Calu3 (cell line): Measurements from ENCODE around the gene MYL12B. TPM values are rescaled to one million over a fixed set of nuclear protein-coding genes. Genes with fewer than 3 reads are reported as not detected.
A peak's percentile ranks its signal among the peaks of the same experiment; 100 is the strongest.

Experiments used
- BruUV-seq: library from RNA; stranded (reverse); fragments of 400-500 nt; replicated peaks from 2 replicates; lab custom pipeline; 2021; lab: Mats Ljungman, UMichigan
- CTCF ChIA-PET: fragments of 300-600 bp; sonication (Branson Sonifier 250); formaldehyde crosslinking; loops from one replicate; lab custom pipeline; 2022; ENCODE audit warnings: antibody characterized with exemption; lab: Charles Lee
- DNase-seq: peaks from one replicate; pipeline ENCODE4 v3.0.0; 2022
- H3K27ac Mint-ChIP-seq: one replicate; pipeline ENCODE4 v1.8.0; 2022; ENCODE audit warnings: mixed read lengths; ENCODE audit not compliant: unreplicated experiment
- H3K27me3 Mint-ChIP-seq: one replicate; pipeline ENCODE4 v1.8.0; 2022; ENCODE audit warnings: mixed read lengths; ENCODE audit not compliant: unreplicated experiment
- H3K36me3 Mint-ChIP-seq: one replicate; pipeline ENCODE4 v1.8.0; 2022; ENCODE audit warnings: mild to moderate bottlenecking, moderate library complexity, mixed read lengths; ENCODE audit not compliant: insufficient read depth, unreplicated experiment
- H3K4me1 Mint-ChIP-seq: one replicate; pipeline ENCODE4 v1.8.0; 2022; ENCODE audit warnings: mild to moderate bottlenecking, low read depth, mixed read lengths; ENCODE audit not compliant: unreplicated experiment
- H3K4me3 Mint-ChIP-seq: one replicate; pipeline ENCODE4 v1.8.0; 2022; ENCODE audit warnings: mild to moderate bottlenecking, low read depth, moderate library complexity, mixed read lengths; ENCODE audit not compliant: unreplicated experiment
- H3K9me3 Mint-ChIP-seq: one replicate; pipeline ENCODE4 v1.8.0; 2022; ENCODE audit warnings: low read depth, mixed read lengths; ENCODE audit not compliant: unreplicated experiment
- intact Hi-C: fragments of 100-400 bp; cut with micrococcal nuclease; formaldehyde crosslinking; loops from one replicate; pipeline ENCODE4 v1.10.0; 2022; ENCODE audit not compliant: unreplicated experiment
- total RNA-seq: library from RNA; stranded (reverse); gene quantifications from 2 replicates; pipeline ENCODE4 v1.2.3, GENCODE V29; 2022
- TF ChIP-seq, protein P1 (sequence below): fragments of 200-600 bp; IDR thresholded peaks from one replicate; pipeline ENCODE4 v1.8.0; 2022; ENCODE audit warnings: antibody characterized with exemption; ENCODE audit not compliant: unreplicated experiment

Gene MYL12B
- total RNA-seq, 1 experiment from 2014 or later = 523 TPM

DNA sequence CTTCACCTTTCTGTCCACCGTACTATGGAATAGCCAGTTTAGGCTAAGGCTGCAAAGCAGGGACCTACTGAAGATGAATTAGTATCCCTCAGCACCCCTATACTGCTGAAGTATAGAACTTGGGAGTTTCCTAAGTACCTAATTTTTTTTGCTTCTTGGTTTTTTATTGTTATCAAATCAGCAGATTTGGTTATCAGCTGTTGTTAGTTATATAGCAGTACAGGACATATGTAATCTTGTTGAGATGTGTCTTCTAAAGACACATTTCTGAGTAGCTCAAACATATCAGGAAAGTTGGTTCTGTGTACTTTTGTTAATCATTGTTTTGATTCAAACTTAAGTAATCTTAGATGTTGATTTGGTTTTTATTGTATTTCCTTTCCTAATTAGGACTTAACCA is 9.1 kb upstream of the MYL12B start:
- TF ChIP-seq, protein P1, sequence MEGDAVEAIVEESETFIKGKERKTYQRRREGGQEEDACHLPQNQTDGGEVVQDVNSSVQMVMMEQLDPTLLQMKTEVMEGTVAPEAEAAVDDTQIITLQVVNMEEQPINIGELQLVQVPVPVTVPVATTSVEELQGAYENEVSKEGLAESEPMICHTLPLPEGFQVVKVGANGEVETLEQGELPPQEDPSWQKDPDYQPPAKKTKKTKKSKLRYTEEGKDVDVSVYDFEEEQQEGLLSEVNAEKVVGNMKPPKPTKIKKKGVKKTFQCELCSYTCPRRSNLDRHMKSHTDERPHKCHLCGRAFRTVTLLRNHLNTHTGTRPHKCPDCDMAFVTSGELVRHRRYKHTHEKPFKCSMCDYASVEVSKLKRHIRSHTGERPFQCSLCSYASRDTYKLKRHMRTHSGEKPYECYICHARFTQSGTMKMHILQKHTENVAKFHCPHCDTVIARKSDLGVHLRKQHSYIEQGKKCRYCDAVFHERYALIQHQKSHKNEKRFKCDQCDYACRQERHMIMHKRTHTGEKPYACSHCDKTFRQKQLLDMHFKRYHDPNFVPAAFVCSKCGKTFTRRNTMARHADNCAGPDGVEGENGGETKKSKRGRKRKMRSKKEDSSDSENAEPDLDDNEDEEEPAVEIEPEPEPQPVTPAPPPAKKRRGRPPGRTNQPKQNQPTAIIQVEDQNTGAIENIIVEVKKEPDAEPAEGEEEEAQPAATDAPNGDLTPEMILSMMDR = no peak
- no peak for DNase-seq
- Mint-ChIP-seq H3K27ac (peak overlapping the region; percentile 56), H3K27me3 (no peaks in the 10 kb centered on the region), H3K36me3 (peaks cover 91% of the 10 kb centered on the region), H3K4me1 (peaks cover 45% of the 10 kb centered on the region), H3K9me3 (no peaks in the 10 kb centered on the region), H3K4me3 (peak overlapping the region; percentile 19)
- BruUV-seq = no TSS peak
- intact Hi-C loops = no loop called here
- CTCF ChIA-PET = interaction anchor here (1.3 kb wide), 1 partner anchor 11 kb away, joined by 4 read pairs; no protein-coding TSS in a partner anchor

DNA sequence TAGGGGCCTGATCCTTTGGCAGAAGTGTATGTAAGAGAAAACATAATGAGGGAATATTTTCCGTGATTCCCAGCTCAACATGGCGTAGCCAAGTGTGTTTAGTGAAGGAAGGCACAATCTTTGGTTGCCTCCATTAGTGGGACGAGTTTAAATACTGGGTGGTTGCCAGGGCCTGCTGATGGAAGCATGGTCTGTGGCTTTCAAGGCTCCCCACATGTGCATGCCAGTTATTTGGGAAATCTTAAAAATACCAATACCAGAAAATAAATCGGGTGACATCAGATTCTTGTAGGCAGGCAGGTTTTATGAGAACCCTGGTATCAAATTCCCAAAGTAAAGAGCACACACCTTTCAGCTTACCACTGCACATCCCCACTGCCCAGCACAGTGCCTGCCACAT is 7.2 kb upstream of the MYL12B start:
- peaks cover 84% of the 10 kb centered on the region for H3K36me3 Mint-ChIP-seq
- TF ChIP-seq, protein P1 = no peak
- H3K27me3 Mint-ChIP-seq = no peaks in the 10 kb centered on the region
- H3K9me3 Mint-ChIP-seq = no peaks in the 10 kb centered on the region
- BruUV-seq = no TSS peak
- H3K4me3 Mint-ChIP-seq = no peak overlapping the region
- DNase-seq = no peak
- CTCF ChIA-PET = interaction anchor here (0.6 kb wide), 1 partner anchor 253 kb away, joined by 3 read pairs; no protein-coding TSS in a partner anchor
- no peak overlapping the region for H3K27ac Mint-ChIP-seq
- intact Hi-C loops = no loop called here
- H3K4me1 Mint-ChIP-seq = peaks cover 59% of the 10 kb centered on the region

DNA sequence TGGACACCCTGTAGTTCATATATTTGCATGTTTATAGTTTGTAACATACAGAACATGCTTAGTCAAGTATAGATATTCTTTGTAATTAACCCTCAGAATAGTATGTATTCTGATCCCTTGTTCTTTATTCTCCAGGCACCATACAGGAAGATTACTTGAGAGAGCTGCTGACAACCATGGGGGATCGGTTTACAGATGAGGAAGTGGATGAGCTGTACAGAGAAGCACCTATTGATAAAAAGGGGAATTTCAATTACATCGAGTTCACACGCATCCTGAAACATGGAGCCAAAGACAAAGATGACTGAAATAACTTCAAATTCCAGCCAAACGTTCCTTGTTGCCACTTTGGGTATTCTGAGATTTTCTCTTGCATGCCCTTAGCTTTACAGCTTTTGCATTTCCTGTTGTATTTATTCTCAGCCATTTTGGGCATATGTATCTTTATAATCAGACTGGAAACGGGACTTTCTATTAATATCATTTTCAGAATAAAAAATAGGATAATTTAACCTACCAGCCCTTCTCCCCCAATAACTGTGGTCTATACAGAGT is 6.2 kb upstream of the MYL12B start:
- no peak for DNase-seq
- intact Hi-C loops = no loop called here
- Mint-ChIP-seq H3K4me1 (peaks cover 62% of the 10 kb centered on the region), H3K27ac (peak overlapping the region; percentile 42), H3K36me3 (peaks cover 84% of the 10 kb centered on the region), H3K4me3 (no peak overlapping the region), H3K27me3 (no peaks in the 10 kb centered on the region), H3K9me3 (no peaks in the 10 kb centered on the region)
- BruUV-seq = no TSS peak
- TF ChIP-seq, protein P1 = no peak
- CTCF ChIA-PET = interaction anchor here (0.6 kb wide), 1 partner anchor 252 kb away, joined by 3 read pairs; no protein-coding TSS in a partner anchor

DNA sequence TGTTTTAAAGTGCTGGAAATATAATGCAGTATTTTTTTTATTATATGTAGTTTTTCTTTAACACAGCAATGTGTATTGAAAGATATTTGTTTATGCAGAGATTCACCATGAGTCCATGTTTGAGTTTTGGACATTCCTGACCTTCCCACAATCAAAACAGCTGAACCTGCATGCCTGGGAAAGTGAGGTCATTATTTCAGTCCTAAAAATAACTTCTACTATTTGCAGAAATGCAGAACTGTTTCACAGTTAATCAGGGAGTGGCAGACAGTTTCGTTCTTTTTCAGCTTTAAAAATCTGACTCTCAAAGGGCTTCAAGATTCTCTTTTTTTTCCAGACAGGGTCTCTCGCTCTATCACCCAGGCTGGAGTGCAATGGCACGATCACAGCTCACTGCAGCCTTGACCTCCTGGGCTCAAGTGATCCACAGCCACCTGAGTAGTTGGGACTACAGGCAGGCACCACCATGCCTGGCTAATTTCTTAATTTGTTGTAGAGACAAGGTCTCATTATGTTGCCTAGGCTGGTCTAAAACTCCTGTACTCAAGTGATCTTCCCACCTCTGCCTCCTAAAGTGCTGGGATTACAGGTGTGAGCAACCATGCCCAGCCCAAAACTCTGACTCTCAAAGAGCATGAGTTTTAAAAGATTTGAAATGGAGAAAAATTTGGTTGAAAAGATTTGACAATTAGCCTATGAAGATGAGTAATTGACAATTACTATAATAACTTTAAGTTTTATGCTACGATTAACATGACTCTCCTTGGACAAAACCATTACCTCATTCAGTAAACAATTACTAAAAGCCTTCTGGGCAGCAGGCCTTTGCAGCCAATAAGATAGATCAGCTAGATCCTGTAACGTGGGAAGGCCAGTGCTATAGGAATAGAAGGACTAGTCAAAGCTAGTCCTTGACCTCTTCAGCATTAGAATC is 5.0 kb upstream of the MYL12B start:
- Mint-ChIP-seq H3K4me3 (no peak overlapping the region), H3K9me3 (no peaks in the 10 kb centered on the region), H3K4me1 (peaks cover 59% of the 10 kb centered on the region), H3K27me3 (no peaks in the 10 kb centered on the region), H3K27ac (peak overlapping the region; percentile 13), H3K36me3 (peaks cover 87% of the 10 kb centered on the region)
- BruUV-seq = no TSS peak
- DNase-seq = no peak
- TF ChIP-seq, protein P1 = no peak
- CTCF ChIA-PET = interaction anchor here (0.7 kb wide), 1 partner anchor 9 kb away, joined by 3 read pairs; the partner anchor contains the start of gene MYL12A
- intact Hi-C loops = no loop called here
